Spinal cord (tissue), 10 donors: ENCODE measurements around the gene SDR9C7. TPM values are rescaled to one million over a fixed set of nuclear protein-coding genes. Genes with fewer than 3 reads are reported as not detected.
"Not testable (repeated sequence)": the region's sequence is repeated elsewhere in the genome, so short reads cannot be mapped to it uniquely, and the experiment has no call there.

Experiments used
- DNase-seq, 6 donors: peaks; one replicate each; pipeline versions ENCODE4 v3.0.0 to v3.0.0-alpha.2; 2013 to 2015; ENCODE audit warnings: low spot score in 6 of 6, low read depth in 4 of 6
- H3K27ac ChIP-seq: one replicate; pipeline ENCODE4 v1.5.1; 2013; ENCODE audit warnings: low read depth, low read length, control low read depth
- H3K27me3 ChIP-seq: one replicate; pipeline ENCODE4 v1.6.1; 2013; ENCODE audit warnings: low read length; ENCODE audit not compliant: control insufficient read depth, insufficient read depth
- H3K36me3 ChIP-seq: one replicate; pipeline ENCODE4 v1.6.1; 2013; ENCODE audit warnings: low read length; ENCODE audit not compliant: control insufficient read depth, insufficient read depth
- H3K4me1 ChIP-seq: one replicate; pipeline ENCODE4 v1.6.1; 2013; ENCODE audit warnings: low read length; ENCODE audit not compliant: control insufficient read depth, insufficient read depth
- H3K4me3 ChIP-seq: one replicate; pipeline ENCODE4 v1.5.1; 2013; ENCODE audit warnings: low read depth, low read length, control low read depth
- H3K9me3 ChIP-seq: one replicate; pipeline ENCODE4 v1.6.1; 2013; ENCODE audit warnings: low read length; ENCODE audit not compliant: control insufficient read depth, insufficient read depth
- WGBS: methylation state at CpG from one replicate; pipeline ENCODE4 v1.1.5; 2013; ENCODE audit warnings: missing lambda C conversion rate; ENCODE audit not compliant: insufficient coverage; 5-methylcytosine and 5-hydroxymethylcytosine counted together
- polyA plus RNA-seq, 2 donors: library from polyadenylated mRNA; unstranded; fragments of 120-200 nt; gene quantifications; one replicate each; pipeline ENCODE4 v1.2.1, GENCODE V29; 2013; ENCODE audit not compliant: insufficient read length in 2 of 2
- total RNA-seq, 2 donors: library from RNA; depleted of rRNA in 1 of 2; stranded (reverse); fragments of 120-200 nt in 1 of 2; fragments of >200 nt in 1 of 2; gene quantifications; one replicate each; pipeline versions ENCODE4 v1.2.3 to v1.2.4, GENCODE V29; 2013 to 2014
- donor health status: healthy.

Gene SDR9C7
- total and polyA plus RNA-seq, 4 donors, result 0.20 to 0.27 TPM; not detected in 2

DNA sequence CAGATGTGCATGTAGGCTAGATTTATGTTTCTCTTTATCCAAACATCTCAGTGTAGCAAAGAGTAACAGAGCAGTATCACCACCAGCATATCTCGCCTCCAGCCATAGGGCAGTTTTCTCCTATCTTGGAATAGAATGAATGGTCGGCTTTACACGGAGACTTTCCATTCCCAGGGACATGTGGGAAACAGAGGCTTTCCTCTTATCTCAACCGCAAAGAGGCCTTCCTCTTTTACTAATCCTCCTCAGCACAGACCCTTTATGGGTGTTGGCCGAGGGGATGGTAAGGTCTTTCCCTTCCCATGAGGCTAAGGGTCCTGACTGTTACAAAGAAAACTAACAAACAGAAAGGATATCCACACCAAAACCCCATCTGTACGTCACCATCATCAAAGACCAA, 34.7 kb upstream of the SDR9C7 start:
- not testable (repeated sequence) for H3K4me1 ChIP-seq, H3K27ac ChIP-seq, DNase-seq, H3K27me3 ChIP-seq, H3K4me3 ChIP-seq, H3K9me3 ChIP-seq, H3K36me3 ChIP-seq
- no CpG with 5 or more reads among the region's 6 CpGs for WGBS

DNA sequence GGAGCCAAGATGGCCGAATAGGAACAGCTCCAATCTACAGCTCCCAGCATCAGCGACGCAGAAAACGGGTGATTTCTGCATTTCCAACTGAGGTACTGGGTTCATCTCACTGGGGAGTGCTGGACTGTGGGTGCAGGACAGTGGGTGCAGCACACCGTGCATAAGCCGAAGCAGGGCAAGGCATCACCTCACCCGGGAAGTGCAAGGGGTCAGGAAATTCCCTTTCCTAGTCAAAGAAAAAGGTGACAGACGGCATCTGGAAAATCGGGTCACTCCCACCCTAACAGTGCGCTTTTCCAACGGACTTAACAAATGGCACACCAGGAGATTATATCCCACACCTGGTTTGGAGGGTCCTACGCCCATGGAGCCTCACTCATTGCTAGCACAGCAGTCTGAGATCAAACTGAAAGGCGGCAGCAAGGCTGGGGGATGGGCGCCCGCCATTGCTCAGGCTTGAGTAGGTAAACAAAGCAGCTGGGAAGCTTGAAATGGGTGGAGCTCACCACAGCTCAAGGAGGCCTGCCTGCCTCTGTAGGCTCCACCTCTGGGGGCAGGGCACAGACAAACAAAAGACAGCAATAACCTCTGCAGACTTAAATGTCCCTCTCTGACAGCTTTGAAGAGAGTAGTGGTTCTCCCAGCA, 31.9 kb upstream of the SDR9C7 start:
- H3K27ac ChIP-seq, H3K27me3 ChIP-seq, H3K4me1 ChIP-seq, H3K9me3 ChIP-seq, H3K4me3 ChIP-seq, DNase-seq, H3K36me3 ChIP-seq: not testable (repeated sequence)
- WGBS, result 92% methylated on average over 9 of the region's 15 CpGs

DNA sequence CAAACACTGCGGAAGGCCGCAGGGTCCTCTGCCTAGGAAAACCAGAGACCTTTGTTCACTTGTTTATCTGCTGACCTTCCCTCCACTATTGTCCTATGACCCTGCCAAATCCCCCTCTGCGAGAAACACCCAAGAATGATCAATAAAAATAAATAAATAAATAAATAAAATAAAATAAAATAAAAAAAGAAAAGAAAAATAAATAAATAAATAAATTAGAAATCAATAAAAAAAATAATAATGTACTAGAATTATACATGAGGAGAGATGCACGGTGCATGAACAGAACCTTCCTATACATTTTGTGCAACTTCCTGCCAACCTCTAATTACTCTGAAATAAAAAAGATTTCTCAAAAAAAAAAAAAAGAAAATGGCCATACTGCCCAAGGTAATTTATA, 30.9 kb upstream of the SDR9C7 start:
- H3K4me1 ChIP-seq, H3K27me3 ChIP-seq, H3K27ac ChIP-seq, H3K9me3 ChIP-seq, DNase-seq, H3K4me3 ChIP-seq, H3K36me3 ChIP-seq: not testable (repeated sequence)
- WGBS, result no CpG with 5 or more reads among the region's 4 CpGs

DNA sequence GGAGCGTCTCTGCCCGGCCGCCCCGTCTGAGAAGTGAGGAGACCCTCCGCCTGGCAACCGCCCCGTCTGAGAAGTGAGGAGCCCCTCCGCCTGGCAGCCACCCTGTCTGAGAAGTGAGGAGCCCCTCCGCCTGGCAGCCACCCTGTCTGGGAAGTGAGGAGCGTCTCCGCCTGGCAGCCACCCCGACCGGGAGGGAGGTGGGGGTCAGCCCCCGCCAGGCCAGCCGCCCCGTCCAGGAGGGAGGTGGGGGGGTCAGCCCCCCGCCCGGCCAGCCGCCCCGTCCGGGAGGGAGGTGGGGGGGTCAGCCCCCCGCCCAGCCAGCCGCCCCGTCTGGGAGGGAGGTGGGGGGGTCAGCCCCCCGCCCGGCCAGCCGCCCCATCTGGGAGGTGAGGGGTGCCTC, 29.3 kb upstream of the SDR9C7 start:
- H3K9me3 ChIP-seq, H3K4me1 ChIP-seq, DNase-seq, H3K4me3 ChIP-seq, H3K36me3 ChIP-seq, H3K27ac ChIP-seq, H3K27me3 ChIP-seq: not testable (repeated sequence)
- WGBS, result no CpG with 5 or more reads among the region's 27 CpGs

DNA sequence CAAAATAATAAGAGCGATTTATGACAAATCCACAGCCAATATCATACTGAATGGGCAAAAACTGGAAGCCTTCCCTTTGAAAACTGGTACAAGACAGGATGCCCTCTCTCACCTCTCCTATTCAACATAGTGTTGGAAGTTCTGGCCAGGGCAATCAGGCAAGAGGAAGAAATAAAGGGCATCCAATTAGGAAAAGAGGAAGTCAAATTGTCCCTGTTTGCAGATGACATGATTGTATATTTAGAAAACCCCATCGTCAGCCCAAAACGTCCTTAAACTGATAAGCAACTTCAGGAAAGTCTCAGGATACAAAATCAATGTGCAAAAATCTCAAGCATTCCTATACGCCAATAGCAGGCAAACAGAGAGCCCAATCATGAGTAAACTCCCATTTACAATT, 28.0 kb upstream of the SDR9C7 start:
- DNase-seq, H3K27me3 ChIP-seq, H3K9me3 ChIP-seq, H3K27ac ChIP-seq, H3K4me1 ChIP-seq, H3K4me3 ChIP-seq, H3K36me3 ChIP-seq: not testable (repeated sequence)
- WGBS, result no CpG with 5 or more reads among the region's 4 CpGs

DNA sequence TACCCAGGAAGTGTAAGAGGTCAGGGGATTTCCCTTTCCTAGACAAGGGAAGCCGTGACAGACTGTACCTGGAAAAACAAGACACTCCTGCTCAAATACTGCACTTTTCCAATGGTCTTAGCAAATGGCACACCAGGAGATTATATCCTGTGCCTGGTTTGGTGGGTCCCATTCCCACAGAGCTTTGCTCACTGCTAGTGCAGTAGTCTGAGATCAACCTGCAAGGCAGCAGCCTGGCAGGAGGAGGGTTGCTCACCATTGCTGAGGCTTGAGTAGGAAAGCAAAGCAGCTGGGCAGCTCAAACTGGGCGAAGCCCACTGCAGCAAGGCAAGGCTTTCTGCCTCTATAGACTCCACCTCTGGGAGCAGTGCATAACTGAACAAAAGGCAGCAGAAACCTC, 24.2 kb upstream of the SDR9C7 start:
- Histone ChIP-seq H3K9me3 (no peaks in the 10 kb centered on the region), H3K27ac (no peak overlapping the region), H3K27me3 (no peaks in the 10 kb centered on the region), H3K36me3 (no peaks in the 10 kb centered on the region), H3K4me1 (no peaks in the 10 kb centered on the region), H3K4me3 (no peak overlapping the region)
- no peak for DNase-seq
- 83% methylated on average over 2 of the region's 2 CpGs for WGBS

DNA sequence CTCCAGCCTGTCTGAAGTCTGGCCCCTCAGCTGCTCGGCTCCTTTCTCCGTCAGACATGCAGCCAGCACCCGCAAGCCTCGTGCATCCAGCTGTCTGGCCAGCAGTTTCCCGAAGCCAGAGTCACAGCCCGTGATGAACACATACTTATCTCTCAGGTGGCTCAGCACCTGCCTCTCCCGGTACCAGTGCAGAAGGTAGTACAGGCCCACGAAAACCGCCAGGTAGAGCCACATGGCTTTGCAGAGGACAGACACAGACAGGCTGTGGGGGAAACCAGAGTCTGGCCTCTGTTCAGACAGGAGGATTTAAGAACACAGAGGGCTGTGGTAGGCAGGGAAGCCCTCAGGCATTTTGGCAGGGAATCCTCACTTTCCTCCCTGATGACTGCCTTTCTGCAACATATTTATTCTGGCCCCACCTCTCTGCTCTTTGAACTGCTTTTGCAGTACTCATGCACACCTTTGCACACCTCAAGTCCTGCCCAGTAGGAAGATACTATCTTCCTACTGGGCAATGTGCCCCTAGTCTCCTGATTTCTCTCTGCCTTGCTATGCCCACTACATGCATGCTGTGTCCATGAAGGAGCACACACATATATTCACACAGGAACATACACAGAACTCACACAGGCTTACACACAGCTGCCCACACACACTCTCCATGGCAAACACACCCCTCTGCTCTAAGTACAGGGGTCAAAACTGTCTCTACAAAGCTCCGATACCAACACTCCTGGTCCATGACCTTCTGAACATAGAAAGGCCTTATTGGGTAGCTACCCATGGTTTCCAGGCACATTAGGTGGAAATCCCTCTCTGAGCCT, 23.2 kb upstream of the SDR9C7 start, which contains the start of gene RDH16:
TSS of gene RDH16 (minus strand) at position 380 of the 824 bp plus-strand sequence. CDS start at position 234, 146 bp downstream.
- WGBS, result 91% methylated on average over 8 of the region's 10 CpGs
- no peak for DNase-seq
- Histone ChIP-seq H3K36me3 (no peaks in the 10 kb centered on the region), H3K4me1 (no peaks in the 10 kb centered on the region), H3K27me3 (no peaks in the 10 kb centered on the region), H3K9me3 (no peaks in the 10 kb centered on the region), H3K27ac (no peak within 1 kb of the TSS), H3K4me3 (no peak within 1 kb of the TSS)

DNA sequence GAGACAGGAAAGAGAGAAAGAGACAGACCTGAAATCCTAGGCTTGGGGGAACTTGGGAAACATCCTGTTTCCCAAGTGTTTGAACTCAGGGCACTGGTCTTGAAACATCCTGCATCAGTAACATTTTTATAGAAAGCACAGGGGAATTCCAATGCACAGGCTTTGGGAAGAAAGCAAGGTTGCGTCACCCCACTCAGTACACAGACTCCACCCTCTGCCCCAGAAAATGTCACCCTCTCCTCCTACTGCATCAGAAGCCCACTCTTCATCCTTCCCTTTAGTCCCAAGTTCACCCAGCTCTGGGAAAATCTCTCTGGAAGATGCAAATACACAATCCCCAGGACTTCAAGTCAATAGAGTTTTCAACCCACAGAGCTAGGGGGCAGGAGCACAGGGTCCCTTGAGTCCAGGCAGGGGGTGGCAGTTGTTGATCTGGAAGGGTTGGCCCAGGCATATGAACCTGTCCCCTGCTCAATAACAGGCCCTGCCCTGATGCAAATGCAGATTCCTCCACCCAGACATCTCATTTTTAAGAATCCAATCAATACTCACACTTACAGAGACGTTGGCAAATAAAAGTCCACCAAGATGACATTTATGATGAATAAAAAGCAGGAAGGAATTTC, 21.5 kb upstream of the SDR9C7 start:
- Histone ChIP-seq H3K27me3 (no peaks in the 10 kb centered on the region), H3K27ac (no peak overlapping the region), H3K9me3 (no peaks in the 10 kb centered on the region), H3K36me3 (no peaks in the 10 kb centered on the region), H3K4me1 (no peaks in the 10 kb centered on the region), H3K4me3 (no peak overlapping the region)
- WGBS, result 86% methylated on average over 1 of the region's 2 CpGs
- no peak for DNase-seq

DNA sequence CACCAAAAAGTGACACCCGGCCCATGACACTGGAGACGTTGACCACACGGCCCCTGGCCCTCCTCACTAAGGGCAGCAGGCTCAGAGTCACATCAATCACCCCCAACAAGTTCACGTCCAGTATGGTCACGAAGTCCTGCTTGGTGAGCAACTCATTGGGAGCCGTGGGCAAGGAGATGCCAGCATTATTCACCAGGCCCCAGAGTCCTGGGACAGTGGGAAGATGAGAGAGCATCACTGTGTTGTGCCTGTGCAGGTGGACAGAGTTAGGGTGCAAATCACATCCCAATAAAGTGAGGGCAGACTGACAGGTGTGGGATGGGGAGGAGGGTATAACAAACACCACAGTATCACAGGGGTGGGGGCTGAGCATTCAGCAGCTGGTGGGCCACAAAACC, 20.7 kb upstream of the SDR9C7 start:
- no peaks in the 10 kb centered on the region for H3K4me1 ChIP-seq
- H3K36me3 ChIP-seq, result no peaks in the 10 kb centered on the region
- WGBS, result 81% methylated on average over 5 of the region's 6 CpGs
- no peaks in the 10 kb centered on the region for H3K9me3 ChIP-seq
- H3K27ac ChIP-seq, result no peak overlapping the region
- H3K27me3 ChIP-seq, result no peaks in the 10 kb centered on the region
- H3K4me3 ChIP-seq, result no peak overlapping the region
- no peak for DNase-seq
